ENCODE data around the gene FTL. TPM values are rescaled to one million over a fixed set of nuclear protein-coding genes. Genes with fewer than 3 reads are reported as not detected.

The FTL gene
- total and polyA plus RNA-seq, 2 donors, result 1,031 to 8,316 TPM

GRCh38 chr19:48935864-48936263 lies 29.2 kb upstream of the FTL start:
- H3K4me3 ChIP-seq (ENCODE audit: low read length in 2 of 2), result no peak overlapping the region
- no peaks in the 10 kb centered on the region for H3K36me3 ChIP-seq (ENCODE audit: control insufficient read depth in 2 of 2, insufficient read depth in 2 of 2, low read length in 1 of 2)
- WGBS, result 99% methylated on average over 25 of the region's 25 CpGs
- DNase-seq (ENCODE audit: low read depth in 6 of 9, low spot score in 9 of 9), result no peak
- peaks cover 0 to 8% of the 10 kb centered on the region in 2 donors for H3K9me3 ChIP-seq (ENCODE audit: control insufficient read depth in 2 of 2, insufficient read depth in 1 of 2, low read length in 1 of 2)
- H3K4me1 ChIP-seq (ENCODE audit: control insufficient read depth in 2 of 2, insufficient read depth in 2 of 2, low read length in 2 of 2), result peaks cover 0 to 14% of the 10 kb centered on the region in 2 donors
- H3K27ac ChIP-seq (ENCODE audit: low read depth in 1 of 2, low read length in 1 of 2), result no peak overlapping the region
- H3K27me3 ChIP-seq (ENCODE audit: control insufficient read depth in 2 of 2, insufficient read depth in 1 of 2, low read length in 1 of 2), result peaks cover 10 to 37% of the 10 kb centered on the region in 2 donors

DNA sequence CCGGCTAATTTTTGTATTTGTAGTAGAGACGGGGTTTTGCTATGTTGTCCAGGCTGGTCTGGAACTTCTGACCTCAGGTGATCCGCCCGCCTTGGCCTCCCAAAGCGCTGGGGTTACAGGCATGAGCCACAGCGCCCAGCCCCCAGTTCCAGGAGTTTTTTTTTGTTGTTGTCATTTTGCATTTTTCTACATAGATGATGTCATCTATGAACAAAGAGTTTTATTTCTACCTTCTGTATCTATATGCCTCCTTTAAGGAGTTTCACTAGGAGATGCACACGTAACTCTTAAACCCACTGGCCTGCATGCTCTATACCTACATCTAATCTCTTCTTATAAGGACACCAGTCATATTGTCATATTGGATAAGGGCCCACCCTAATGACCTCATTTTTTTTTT lies 26.9 kb upstream of the FTL start:
- Histone ChIP-seq H3K9me3 (ENCODE audit: control insufficient read depth in 2 of 2, insufficient read depth in 1 of 2, low read length in 1 of 2) (peaks cover 1 to 10% of the 10 kb centered on the region in 2 donors), H3K4me1 (ENCODE audit: control insufficient read depth in 2 of 2, insufficient read depth in 2 of 2, low read length in 2 of 2) (peaks cover 0 to 10% of the 10 kb centered on the region in 2 donors), H3K4me3 (ENCODE audit: low read length in 2 of 2) (no peak overlapping the region), H3K36me3 (ENCODE audit: control insufficient read depth in 2 of 2, insufficient read depth in 2 of 2, low read length in 1 of 2) (no peaks in the 10 kb centered on the region), H3K27me3 (ENCODE audit: control insufficient read depth in 2 of 2, insufficient read depth in 1 of 2, low read length in 1 of 2) (peaks cover 3 to 15% of the 10 kb centered on the region in 2 donors), H3K27ac (ENCODE audit: low read depth in 1 of 2, low read length in 1 of 2) (no peak overlapping the region)
- no peak for DNase-seq (ENCODE audit: low read depth in 6 of 9, low spot score in 9 of 9)
- 82% methylated on average over 7 of the region's 7 CpGs for WGBS

- Histone ChIP-seq H3K27me3 (ENCODE audit: control insufficient read depth in 2 of 2, insufficient read depth in 1 of 2, low read length in 1 of 2) (no peaks in the 10 kb centered on the region), H3K4me3 (ENCODE audit: low read length in 2 of 2) (no peak overlapping the region), H3K27ac (ENCODE audit: low read depth in 1 of 2, low read length in 1 of 2) (no peak overlapping the region), H3K4me1 (ENCODE audit: control insufficient read depth in 2 of 2, insufficient read depth in 2 of 2, low read length in 2 of 2) (no peaks in the 10 kb centered on the region), H3K9me3 (ENCODE audit: control insufficient read depth in 2 of 2, insufficient read depth in 1 of 2, low read length in 1 of 2) (peaks cover 1 to 10% of the 10 kb centered on the region in 2 donors), H3K36me3 (ENCODE audit: control insufficient read depth in 2 of 2, insufficient read depth in 2 of 2, low read length in 1 of 2) (no peaks in the 10 kb centered on the region)
- no peak for DNase-seq (ENCODE audit: low read depth in 6 of 9, low spot score in 9 of 9)
- WGBS, result 98% methylated on average over 5 of the region's 5 CpGs
These were observed 24.2 kb upstream of the FTL start for GRCh38 chr19:48940902-48941301.

GRCh38 chr19:48943081-48943480 lies 22.0 kb upstream of the FTL start:
- Histone ChIP-seq H3K4me1 (ENCODE audit: control insufficient read depth in 2 of 2, insufficient read depth in 2 of 2, low read length in 2 of 2) (no peaks in the 10 kb centered on the region), H3K27ac (ENCODE audit: low read depth in 1 of 2, low read length in 1 of 2) (no peak overlapping the region), H3K36me3 (ENCODE audit: control insufficient read depth in 2 of 2, insufficient read depth in 2 of 2, low read length in 1 of 2) (no peaks in the 10 kb centered on the region), H3K4me3 (ENCODE audit: low read length in 2 of 2) (no peak overlapping the region), H3K9me3 (ENCODE audit: control insufficient read depth in 2 of 2, insufficient read depth in 1 of 2, low read length in 1 of 2) (peaks cover 3 to 32% of the 10 kb centered on the region in 2 donors), H3K27me3 (ENCODE audit: control insufficient read depth in 2 of 2, insufficient read depth in 1 of 2, low read length in 1 of 2) (no peaks in the 10 kb centered on the region)
- DNase-seq (ENCODE audit: low read depth in 6 of 9, low spot score in 9 of 9), result no peak
- 98% methylated on average over 6 of the region's 6 CpGs for WGBS

- no peak overlapping the region for H3K27ac ChIP-seq (ENCODE audit: low read depth in 1 of 2, low read length in 1 of 2)
These were observed 19.7 kb upstream of the FTL start for GRCh38 chr19:48945415-48945814.

GRCh38 chr19:48945817-48946216 lies 19.3 kb upstream of the FTL start:
- H3K9me3 ChIP-seq (ENCODE audit: control insufficient read depth in 2 of 2, insufficient read depth in 1 of 2, low read length in 1 of 2), result peaks cover 3 to 27% of the 10 kb centered on the region in 2 donors
- no peak for DNase-seq (ENCODE audit: low read depth in 6 of 9, low spot score in 9 of 9)
- no peak overlapping the region for H3K27ac ChIP-seq (ENCODE audit: low read depth in 1 of 2, low read length in 1 of 2)
- H3K4me3 ChIP-seq (ENCODE audit: low read length in 2 of 2), result no peak overlapping the region
- no peaks in the 10 kb centered on the region for H3K4me1 ChIP-seq (ENCODE audit: control insufficient read depth in 2 of 2, insufficient read depth in 2 of 2, low read length in 2 of 2)
- no peaks in the 10 kb centered on the region for H3K27me3 ChIP-seq (ENCODE audit: control insufficient read depth in 2 of 2, insufficient read depth in 1 of 2, low read length in 1 of 2)
- no peaks in the 10 kb centered on the region for H3K36me3 ChIP-seq (ENCODE audit: control insufficient read depth in 2 of 2, insufficient read depth in 2 of 2, low read length in 1 of 2)
- 97% methylated on average over 2 of the region's 2 CpGs for WGBS

More at GRCh38 chr19:48945415-48945814, 19.7 kb upstream of the FTL start:
- Histone ChIP-seq H3K36me3 (ENCODE audit: control insufficient read depth in 2 of 2, insufficient read depth in 2 of 2, low read length in 1 of 2) (no peaks in the 10 kb centered on the region), H3K4me1 (ENCODE audit: control insufficient read depth in 2 of 2, insufficient read depth in 2 of 2, low read length in 2 of 2) (no peaks in the 10 kb centered on the region), H3K4me3 (ENCODE audit: low read length in 2 of 2) (no peak overlapping the region), H3K27me3 (ENCODE audit: control insufficient read depth in 2 of 2, insufficient read depth in 1 of 2, low read length in 1 of 2) (no peaks in the 10 kb centered on the region), H3K9me3 (ENCODE audit: control insufficient read depth in 2 of 2, insufficient read depth in 1 of 2, low read length in 1 of 2) (peaks cover 3 to 31% of the 10 kb centered on the region in 2 donors)
- no peak for DNase-seq (ENCODE audit: low read depth in 6 of 9, low spot score in 9 of 9)
- WGBS, result 95% methylated on average over 5 of the region's 5 CpGs

DNA sequence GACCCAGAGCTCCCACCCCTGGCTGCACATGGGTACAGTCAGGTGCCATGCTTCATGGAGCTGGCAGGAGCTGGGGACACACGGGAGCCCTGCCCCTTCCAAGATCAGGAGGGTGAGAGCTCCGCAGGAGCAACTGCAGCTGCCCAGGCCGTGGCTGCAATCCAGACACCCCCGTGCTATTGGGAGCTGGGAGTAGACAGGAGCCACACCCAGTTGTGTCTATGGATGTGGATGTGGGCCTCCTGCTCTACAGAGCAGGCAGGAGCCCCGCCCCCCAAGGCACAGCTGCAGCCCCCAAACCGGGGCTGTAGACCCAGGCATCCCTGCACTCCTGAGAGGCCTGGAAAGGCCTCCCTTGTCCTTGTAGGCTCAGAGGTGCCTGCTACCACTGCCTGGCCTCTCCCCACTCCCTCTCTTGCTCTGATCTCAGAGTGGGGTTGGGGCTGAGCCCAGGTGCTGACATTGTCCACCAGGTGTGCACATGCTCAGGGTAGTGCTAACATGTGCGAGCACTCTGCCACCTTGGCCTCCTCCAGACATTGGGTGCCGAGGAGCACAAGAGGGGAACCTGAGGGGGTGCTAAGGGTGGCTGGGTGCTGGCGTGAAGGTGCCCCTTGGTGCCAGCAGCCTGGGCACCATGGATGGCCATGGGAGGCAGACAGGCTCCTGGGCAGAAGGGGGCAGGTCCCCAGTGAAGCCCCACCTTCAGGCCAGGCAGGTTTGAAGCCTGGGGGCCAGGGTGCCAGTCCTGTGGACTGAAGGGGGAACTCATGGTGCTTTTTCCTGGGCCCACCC lies 18.4 kb upstream of the FTL start:
- Histone ChIP-seq H3K4me1 (ENCODE audit: control insufficient read depth in 2 of 2, insufficient read depth in 2 of 2, low read length in 2 of 2) (no peaks in the 10 kb centered on the region), H3K27me3 (ENCODE audit: control insufficient read depth in 2 of 2, insufficient read depth in 1 of 2, low read length in 1 of 2) (no peaks in the 10 kb centered on the region), H3K36me3 (ENCODE audit: control insufficient read depth in 2 of 2, insufficient read depth in 2 of 2, low read length in 1 of 2) (no peaks in the 10 kb centered on the region), H3K27ac (ENCODE audit: low read depth in 1 of 2, low read length in 1 of 2) (no peak overlapping the region), H3K4me3 (ENCODE audit: low read length in 2 of 2) (no peak overlapping the region), H3K9me3 (ENCODE audit: control insufficient read depth in 2 of 2, insufficient read depth in 1 of 2, low read length in 1 of 2) (peaks cover 1 to 24% of the 10 kb centered on the region in 2 donors)
- WGBS, result 80% methylated on average over 9 of the region's 9 CpGs
- no peak for DNase-seq (ENCODE audit: low read depth in 6 of 9, low spot score in 9 of 9)

- peaks cover 1 to 24% of the 10 kb centered on the region in 2 donors for H3K9me3 ChIP-seq (ENCODE audit: control insufficient read depth in 2 of 2, insufficient read depth in 1 of 2, low read length in 1 of 2)
- H3K4me3 ChIP-seq (ENCODE audit: low read length in 2 of 2), result no peak overlapping the region
- no peaks in the 10 kb centered on the region for H3K36me3 ChIP-seq (ENCODE audit: control insufficient read depth in 2 of 2, insufficient read depth in 2 of 2, low read length in 1 of 2)
- H3K27me3 ChIP-seq (ENCODE audit: control insufficient read depth in 2 of 2, insufficient read depth in 1 of 2, low read length in 1 of 2), result no peaks in the 10 kb centered on the region
- no peaks in the 10 kb centered on the region for H3K4me1 ChIP-seq (ENCODE audit: control insufficient read depth in 2 of 2, insufficient read depth in 2 of 2, low read length in 2 of 2)
- WGBS, result 96% methylated on average over 3 of the region's 3 CpGs
- no peak for DNase-seq (ENCODE audit: low read depth in 6 of 9, low spot score in 9 of 9)
- H3K27ac ChIP-seq (ENCODE audit: low read depth in 1 of 2, low read length in 1 of 2), result no peak overlapping the region
These were observed 17.9 kb upstream of the FTL start for GRCh38 chr19:48947258-48947542.

GRCh38 chr19:48950159-48950558 lies 14.9 kb upstream of the FTL start:
- 81% methylated on average over 3 of the region's 3 CpGs for WGBS
- DNase-seq (ENCODE audit: low read depth in 6 of 9, low spot score in 9 of 9), result no peak
- Histone ChIP-seq H3K4me1 (ENCODE audit: control insufficient read depth in 2 of 2, insufficient read depth in 2 of 2, low read length in 2 of 2) (peaks cover 6 to 8% of the 10 kb centered on the region in 2 donors), H3K27ac (ENCODE audit: low read depth in 1 of 2, low read length in 1 of 2) (no peak overlapping the region), H3K36me3 (ENCODE audit: control insufficient read depth in 2 of 2, insufficient read depth in 2 of 2, low read length in 1 of 2) (peaks cover 0 to 4% of the 10 kb centered on the region in 2 donors), H3K9me3 (ENCODE audit: control insufficient read depth in 2 of 2, insufficient read depth in 1 of 2, low read length in 1 of 2) (peaks cover 1 to 24% of the 10 kb centered on the region in 2 donors), H3K4me3 (ENCODE audit: low read length in 2 of 2) (no peak overlapping the region), H3K27me3 (ENCODE audit: control insufficient read depth in 2 of 2, insufficient read depth in 1 of 2, low read length in 1 of 2) (no peaks in the 10 kb centered on the region)

All from thymus (tissue), 11 donors.